Measurements from ENCODE around the gene RANBP10.

The RANBP10 gene

DNA sequence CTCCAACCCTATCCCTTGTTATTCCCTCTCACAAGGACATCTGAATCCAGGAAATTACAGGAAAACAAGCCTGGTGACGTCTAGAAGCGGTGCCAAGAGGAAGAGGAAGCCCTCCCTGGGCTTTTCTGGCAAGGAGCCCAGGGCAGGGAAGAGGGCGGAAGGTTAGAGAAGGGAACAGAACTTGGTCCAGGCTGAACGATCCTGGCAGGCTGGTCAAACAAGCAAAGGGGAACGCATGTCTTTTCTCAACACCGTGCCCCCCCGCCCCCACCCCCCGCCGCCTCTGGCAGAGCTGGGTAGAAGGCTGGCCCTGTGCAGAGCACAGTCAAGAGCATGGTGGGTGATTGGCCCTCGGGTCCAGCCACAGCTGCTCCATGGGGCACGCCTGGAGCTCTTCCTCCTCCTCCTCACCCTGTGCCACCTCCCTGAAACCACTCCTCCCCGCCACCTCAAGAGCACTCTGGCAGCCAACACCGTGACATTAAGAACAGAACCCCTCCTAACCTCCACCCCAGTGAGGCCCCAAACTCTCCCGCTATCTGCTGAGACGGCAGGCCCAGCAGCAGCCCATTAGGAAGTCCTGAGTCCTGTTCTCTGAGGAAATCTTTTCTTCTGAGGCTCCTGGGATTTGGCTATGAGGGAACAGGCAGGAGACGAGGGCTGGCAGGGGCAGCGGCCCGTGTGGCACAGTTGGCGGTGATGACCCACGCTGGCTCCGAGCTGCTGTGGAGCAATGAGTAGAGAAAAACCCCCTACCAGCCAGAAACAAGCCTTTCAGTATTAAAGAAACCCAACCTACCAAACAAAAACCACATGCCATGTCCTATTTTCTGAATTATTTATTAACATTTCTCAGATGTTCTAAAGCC is 132.4 kb downstream of the RANBP10 start:
- DNase-seq, result peak in 1 of 2 donors; percentile 42

Data from hippocampal formation (tissue), 2 donors.